GM13977 (cell line): ENCODE results near the gene CFAP65.

Experiments used
- DNase-seq: peaks from one replicate; pipeline ENCODE4 v3.0.0; 2012; ENCODE audit warnings: low spot score
- CTCF ChIP-seq: IDR thresholded peaks from 2 replicates; pipeline ENCODE4 v1.5.1; 2012; ENCODE audit warnings: mild to moderate bottlenecking, control low read depth; ENCODE audit not compliant: insufficient read depth; ENCODE audit errors: extremely low read depth, missing control alignments
- in situ Hi-C: fragments of 300-500 bp; cut with MboI; formaldehyde crosslinking; loops from one replicate; pipeline ENCODE4 v1.12.0; 2022; ENCODE audit warnings: low sequenced_read_pairs, low pct_unique_long_range_greater_than_20kb, mixed read lengths, inconsistent platforms; ENCODE audit not compliant: unreplicated experiment

CFAP65 gene

GRCh38 chr2:219060821-219061791 lies 19.8 kb upstream of the CFAP65 start, which contains the start of gene IHH:
Gene IHH, minus strand, starts transcription at chr2:219060921. Its CDS starts 454 bp downstream, at chr2:219060467.
- no peak for TF ChIP-seq CTCF
- in situ Hi-C loops: loop anchor here (10.0 kb wide), 1 partner anchor 54 kb away; no protein-coding TSS in a partner anchor
- DNase-seq: peak; percentile 45

DNA sequence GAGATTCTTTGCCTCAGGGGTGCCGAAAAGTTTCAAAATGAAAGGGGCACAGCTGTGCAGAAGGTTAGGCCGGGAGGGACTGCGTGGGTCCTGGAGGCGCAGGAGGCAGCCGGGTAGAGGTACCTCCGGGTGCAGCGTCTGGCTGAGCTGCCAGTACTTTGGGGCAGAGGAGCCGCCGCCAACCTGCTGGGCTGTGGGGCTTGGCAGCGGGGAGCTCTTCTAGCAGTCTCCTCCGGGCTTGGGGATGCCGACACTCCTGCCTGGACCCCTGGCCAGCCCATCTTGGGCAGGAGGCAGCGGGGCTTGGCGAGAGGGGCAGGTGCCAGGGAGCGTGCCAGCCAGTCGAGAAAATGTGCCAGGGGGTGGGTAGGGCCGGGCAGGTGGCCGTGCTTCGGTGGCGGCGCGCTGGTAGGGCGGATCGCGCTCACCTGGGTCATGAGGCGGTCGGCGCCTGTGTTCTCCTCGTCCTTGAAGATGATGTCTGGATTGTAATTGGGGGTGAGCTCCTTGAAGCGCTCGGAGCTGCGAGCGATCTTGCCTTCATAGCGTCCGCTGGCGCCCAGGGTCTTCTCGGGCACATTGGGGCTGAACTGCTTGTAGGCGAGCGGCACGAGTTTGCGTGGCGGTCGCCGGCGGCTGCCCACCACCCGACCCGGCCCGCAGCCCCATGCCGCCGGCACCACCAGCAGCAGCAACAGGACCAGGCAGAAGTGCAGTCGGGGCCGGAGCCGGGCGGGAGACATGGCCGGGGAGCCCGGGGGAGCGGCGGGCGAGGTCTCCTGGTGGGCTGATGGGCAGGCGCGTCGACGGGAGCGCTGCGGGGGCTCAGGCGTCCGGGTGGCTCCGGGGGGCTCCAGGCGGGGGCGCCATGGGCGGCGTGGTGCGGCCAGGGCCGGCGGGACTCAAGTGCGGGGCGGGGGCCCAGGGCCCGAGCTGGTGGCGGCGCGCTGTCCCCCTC lies 18.7 kb upstream of the CFAP65 start:
- in situ Hi-C loops: loop anchor here (10.0 kb wide), 1 partner anchor 55 kb away; no protein-coding TSS in a partner anchor
- no peak for TF ChIP-seq CTCF
- peak; percentile 43 for DNase-seq

DNA sequence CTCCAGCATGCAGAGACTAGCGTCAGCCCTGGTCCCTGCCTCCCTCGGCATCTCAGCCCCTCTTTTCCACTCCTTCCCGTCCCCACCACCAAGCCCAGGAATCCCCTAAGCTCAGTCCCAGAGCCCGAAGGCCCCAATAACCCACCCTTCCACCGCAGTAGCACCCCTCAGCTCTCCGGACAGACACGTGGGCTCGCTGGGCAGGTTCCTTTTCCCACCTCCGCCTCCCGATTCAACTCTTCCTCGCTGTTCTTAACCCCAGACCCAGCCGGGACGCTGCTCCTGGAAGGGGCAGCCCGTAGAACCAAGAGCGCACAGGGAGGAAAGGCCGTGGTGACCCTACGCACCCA lies 18.0 kb upstream of the CFAP65 start:
- peak; percentile 39 for DNase-seq
- in situ Hi-C loops: no loop called here
- TF ChIP-seq CTCF: no peak

DNA sequence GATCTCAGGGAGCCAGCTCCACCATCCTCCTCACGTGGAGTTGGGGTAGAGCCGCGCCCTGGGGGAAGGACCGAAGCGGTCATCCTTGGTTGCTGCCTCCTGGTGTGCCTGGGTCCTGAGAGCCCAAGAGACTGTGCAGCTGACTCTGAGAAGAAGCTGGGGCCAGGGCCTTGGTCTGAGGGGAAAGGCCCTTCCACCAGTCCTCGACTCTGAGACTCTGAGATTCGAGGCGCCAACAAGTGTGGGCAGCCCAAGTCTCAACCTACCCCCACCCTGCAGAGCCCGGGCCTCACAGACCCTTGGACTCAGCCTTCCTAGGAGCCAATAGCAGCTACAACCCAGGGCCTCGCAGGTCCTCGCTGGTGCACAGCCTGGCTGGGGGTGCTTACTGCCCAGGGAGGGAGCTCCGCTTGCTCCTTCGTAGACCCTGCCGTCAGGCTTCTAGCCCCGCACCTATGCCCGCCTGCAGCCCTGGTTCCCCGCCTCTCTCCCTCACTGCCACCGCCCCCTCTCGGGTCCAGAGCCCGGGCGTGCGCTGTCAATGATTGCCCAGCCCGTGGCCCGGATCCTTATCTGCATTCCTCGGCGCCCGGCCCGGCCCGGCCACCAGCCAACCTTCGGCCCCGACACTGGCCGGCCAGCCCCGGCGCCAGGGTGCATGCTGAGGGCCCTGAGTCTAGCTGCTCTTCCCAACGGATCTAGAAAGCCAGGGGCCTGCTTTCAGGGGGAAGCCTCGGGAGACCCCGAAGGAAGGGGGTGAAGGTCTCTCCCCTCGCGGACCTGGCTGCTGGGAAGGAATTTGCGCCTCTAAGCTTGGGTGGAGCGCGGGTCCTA lies 17.4 kb upstream of the CFAP65 start:
- peak; percentile 45 for DNase-seq
- in situ Hi-C loops: no loop called here
- no peak for TF ChIP-seq CTCF

DNA sequence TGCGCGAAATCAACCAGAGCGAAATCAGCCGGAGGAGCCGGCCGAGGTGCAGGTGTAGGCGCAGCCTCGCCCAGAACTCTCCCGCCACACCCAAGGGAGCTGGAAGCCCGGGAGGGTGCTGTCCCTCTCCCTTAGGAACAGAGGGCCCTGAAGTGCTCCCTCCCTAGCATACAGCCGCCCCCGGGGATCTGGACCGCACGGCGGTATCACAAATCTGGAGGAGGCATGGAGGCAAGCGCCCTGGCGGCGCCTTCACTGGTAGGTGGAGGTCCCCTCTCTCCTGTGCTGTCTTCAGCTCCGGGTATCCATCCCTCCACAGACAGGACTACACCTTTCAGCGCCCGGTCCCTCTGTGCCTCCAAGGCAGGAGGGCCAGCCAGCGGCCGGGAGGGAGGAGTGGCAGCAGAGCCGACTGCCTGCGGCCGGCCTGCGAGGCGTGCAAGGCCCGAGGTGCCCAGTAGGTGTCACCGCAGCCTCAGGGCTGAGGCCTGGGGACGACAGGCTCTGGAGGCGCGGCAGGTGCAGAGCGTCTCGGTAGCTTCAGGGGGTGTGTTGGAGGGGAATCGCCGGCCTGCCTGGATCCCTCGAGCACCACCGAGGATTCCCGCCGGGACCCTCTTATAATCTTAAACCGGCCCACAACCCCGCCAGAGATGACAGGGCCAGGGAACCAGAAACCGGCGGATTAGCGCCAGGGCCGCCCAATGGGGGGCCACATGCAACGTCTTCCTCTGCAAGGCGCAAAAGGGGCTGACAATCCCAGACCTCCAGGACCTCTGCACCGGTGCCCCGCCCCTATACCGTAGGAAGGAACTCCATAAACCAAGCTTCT lies 16.6 kb upstream of the CFAP65 start:
- DNase-seq: peak; percentile 94
- in situ Hi-C loops: no loop called here
- peak; percentile 99 for TF ChIP-seq CTCF
